T-helper 17 cell (primary cell): Measurements from ENCODE around the gene PTH2. TPM values are rescaled to one million over a fixed set of nuclear protein-coding genes. Genes with fewer than 3 reads are reported as not detected.
"Not testable (repeated sequence)": the region's sequence is repeated elsewhere in the genome, so short reads cannot be mapped to it uniquely, and the experiment has no call there.

Experiments used
- ATAC-seq: fragments of 150-1000 bp; cut with Tn5 transposase; 2 replicates; pipeline ENCODE4 v1.10.0; 2021; ENCODE audit warnings: mild to moderate bottlenecking, moderate library complexity
- DNase-seq, 3 donors: peaks; one replicate each; pipeline versions ENCODE4 v3.0.0 to v3.0.0-alpha.2; 2020 to 2021
- H3K9me3 ChIP-seq: one replicate; pipeline ENCODE4 v1.7.0; 2013; ENCODE audit warnings: low read length, mild to moderate bottlenecking; ENCODE audit not compliant: control insufficient read depth, poor library complexity, severe bottlenecking
- H3K27ac Mint-ChIP-seq: one replicate; pipeline ENCODE4 v1.8.0; 2022; ENCODE audit warnings: mild to moderate bottlenecking, moderate library complexity, mixed read lengths
- H3K27me3 Mint-ChIP-seq: one replicate; pipeline ENCODE4 v1.8.0; 2022; ENCODE audit warnings: mixed read lengths
- H3K36me3 Mint-ChIP-seq: one replicate; pipeline ENCODE4 v1.8.0; 2022; ENCODE audit warnings: low read depth, mixed read lengths
- H3K4me1 Mint-ChIP-seq: one replicate; pipeline ENCODE4 v1.8.0; 2022; ENCODE audit warnings: mild to moderate bottlenecking, mixed read lengths
- H3K4me3 Mint-ChIP-seq: one replicate; pipeline ENCODE4 v1.8.0; 2022; ENCODE audit warnings: mild to moderate bottlenecking, moderate library complexity, mixed read lengths
- total RNA-seq, 4 donors: library from RNA in 2 of 4; stranded (reverse) in 2 of 4; gene quantifications; one replicate each; pipeline ENCODE4 v1.2.3 and lab custom pipeline; 2022 to 2026

PTH2 gene
- total RNA-seq, 2 donors from 2014 or later, result not detected

DNA sequence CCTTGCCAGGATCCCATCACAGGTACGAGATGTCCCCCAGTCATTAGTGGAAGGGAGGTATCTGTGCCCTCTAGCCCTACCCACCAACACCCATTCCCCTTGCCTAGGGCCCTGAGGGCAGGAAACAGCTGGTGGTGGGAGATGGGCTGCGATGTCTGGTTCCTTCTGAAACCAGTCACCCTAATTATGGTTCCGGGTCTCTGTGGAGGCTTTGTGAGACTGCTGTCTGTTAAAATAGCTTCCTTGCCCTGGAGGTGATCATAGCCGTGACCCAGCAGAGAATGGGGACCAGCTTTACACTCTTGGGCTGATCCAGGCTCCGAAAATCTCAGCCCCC, 35.3 kb upstream of the PTH2 start:
- Mint-ChIP-seq H3K27ac (peak overlapping the region; percentile 90), H3K4me3 (peak overlapping the region; percentile 67), H3K36me3 (no peaks in the 10 kb centered on the region), H3K4me1 (peaks cover 20% of the 10 kb centered on the region), H3K27me3 (no peaks in the 10 kb centered on the region)
- DNase-seq (no peak), ATAC-seq (peak; percentile 32)
- H3K9me3 ChIP-seq, result no peaks in the 10 kb centered on the region

DNA sequence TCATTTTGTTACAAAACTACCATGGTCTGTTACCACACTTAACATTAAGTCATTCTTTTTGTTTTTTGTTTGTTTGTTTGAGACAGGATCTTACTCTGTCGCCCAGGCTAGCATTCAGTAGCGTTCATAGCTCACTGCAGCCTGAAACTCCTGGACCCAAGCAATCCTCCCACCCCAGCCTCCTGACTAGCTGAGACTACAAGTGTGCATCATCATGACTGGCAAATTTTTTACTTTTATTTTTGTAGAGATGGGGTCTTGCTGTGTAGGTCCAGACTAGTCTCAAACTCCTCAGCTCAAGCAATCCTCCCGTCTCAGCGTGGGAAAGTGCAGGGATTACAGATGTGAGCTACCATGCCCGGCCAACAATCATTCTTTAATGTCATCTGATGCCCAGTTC, 33.1 kb upstream of the PTH2 start:
- DNase-seq (no peak), ATAC-seq (no peak)
- no peaks in the 10 kb centered on the region for H3K9me3 ChIP-seq
- H3K4me1 Mint-ChIP-seq, result peaks cover 35% of the 10 kb centered on the region
- H3K36me3 Mint-ChIP-seq, result peaks cover 4% of the 10 kb centered on the region
- H3K27me3 Mint-ChIP-seq, result no peaks in the 10 kb centered on the region
- H3K4me3 Mint-ChIP-seq, result peak overlapping the region; percentile 55
- H3K27ac Mint-ChIP-seq, result peak overlapping the region; percentile 90

DNA sequence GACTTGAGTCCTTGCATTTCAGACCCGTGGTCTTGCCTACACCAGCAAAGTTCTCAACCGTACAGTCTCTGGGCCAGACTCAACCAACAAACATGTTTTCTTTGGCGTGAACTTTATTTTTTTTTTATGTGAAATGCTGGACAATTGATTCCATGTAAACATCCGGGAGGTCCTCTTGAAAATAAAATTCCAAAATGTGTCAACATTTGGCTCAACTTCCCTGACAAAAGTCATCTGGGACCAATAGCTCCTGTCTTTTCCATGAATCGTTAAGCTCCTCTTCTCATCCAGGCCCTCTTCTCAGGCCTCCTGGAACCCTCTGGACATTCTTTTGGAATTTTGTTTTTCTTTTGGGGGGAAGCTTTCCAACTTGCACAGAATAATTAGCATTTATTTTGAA, 32.5 kb upstream of the PTH2 start:
- ATAC-seq (no peak), DNase-seq (no peak)
- H3K27me3 Mint-ChIP-seq, result no peaks in the 10 kb centered on the region
- peaks cover 4% of the 10 kb centered on the region for H3K36me3 Mint-ChIP-seq
- no peaks in the 10 kb centered on the region for H3K9me3 ChIP-seq
- H3K4me1 Mint-ChIP-seq, result peaks cover 37% of the 10 kb centered on the region
- H3K27ac Mint-ChIP-seq, result peak overlapping the region; percentile 90
- H3K4me3 Mint-ChIP-seq, result no peak overlapping the region

DNA sequence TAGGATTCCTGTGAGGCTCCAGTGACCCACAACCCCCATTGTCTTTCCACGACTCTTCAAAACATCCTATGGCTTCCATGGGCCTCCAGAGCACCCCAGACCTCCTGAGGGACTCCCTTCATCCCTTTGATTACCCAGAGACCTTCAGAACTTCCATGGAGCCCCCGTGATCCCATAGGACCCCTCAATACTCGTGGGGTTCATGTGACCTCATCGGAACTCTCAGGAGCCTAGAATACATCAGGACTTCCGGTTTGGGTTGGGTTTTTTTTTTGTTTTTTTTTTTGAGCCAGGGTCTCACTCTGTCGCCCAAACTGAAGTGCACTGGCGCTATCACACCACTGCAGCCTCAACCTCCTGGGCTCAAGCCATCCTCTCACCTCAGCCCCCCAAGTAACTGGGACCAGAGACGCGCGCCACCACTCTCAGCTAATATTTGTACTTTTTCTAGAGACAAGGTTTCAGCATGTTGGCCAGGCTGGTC, 30.6 kb upstream of the PTH2 start:
- H3K27ac Mint-ChIP-seq, result peak overlapping the region; percentile 99
- H3K27me3 Mint-ChIP-seq, result no peaks in the 10 kb centered on the region
- ATAC-seq, result no peak
- H3K4me1 Mint-ChIP-seq, result peaks cover 45% of the 10 kb centered on the region
- no peaks in the 10 kb centered on the region for H3K9me3 ChIP-seq
- no peak for DNase-seq
- peak overlapping the region; percentile 96 for H3K4me3 Mint-ChIP-seq
- peaks cover 4% of the 10 kb centered on the region for H3K36me3 Mint-ChIP-seq

DNA sequence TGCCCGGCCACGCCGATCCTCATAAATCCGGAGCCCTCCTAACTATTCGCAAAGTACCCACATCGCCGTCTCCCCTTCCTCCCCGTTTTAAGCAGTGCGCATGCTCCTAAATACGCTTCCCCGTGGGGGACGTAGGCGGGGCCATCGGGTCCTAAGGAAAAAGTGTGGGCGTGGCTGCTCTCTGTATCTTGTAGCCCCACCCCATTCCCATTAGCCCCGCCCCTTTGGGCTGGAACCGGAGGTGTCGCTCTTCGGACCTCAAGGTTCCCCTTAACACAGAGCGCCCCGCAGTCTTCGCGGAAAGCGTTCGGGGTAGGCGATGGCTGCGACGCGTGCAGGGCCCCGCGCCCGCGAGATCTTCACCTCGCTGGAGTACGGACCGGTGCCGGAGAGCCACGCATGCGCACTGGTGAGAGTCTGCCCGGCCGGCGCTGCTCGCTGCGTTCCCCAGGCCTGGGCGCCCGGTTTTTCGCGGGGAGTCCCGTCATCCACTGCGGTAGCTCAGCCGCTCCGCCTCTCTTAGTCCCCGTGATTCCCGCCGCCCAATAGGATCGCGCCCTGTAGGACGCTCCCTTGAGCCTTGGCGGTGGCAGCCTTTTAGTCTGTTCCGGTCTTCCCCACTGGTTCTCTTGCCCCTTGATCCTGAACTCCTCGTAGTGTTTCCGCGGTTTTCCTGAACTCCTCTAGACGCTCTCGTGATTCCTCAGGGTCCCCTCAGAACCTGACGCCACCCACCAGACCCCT, 29.9 kb upstream of the PTH2 start, which contains the start of gene ALDH16A1:
TSS of gene ALDH16A1 (plus strand) at position 213 of the 744 bp plus-strand sequence. CDS start at position 320, 107 bp downstream.
- peak within 1 kb of the TSS; percentile 99 for H3K27ac Mint-ChIP-seq
- H3K36me3 Mint-ChIP-seq, result peaks cover 4% of the 10 kb centered on the region
- ATAC-seq (peak; percentile 87), DNase-seq (peak; percentile 97 to 98 (median 98))
- no peaks in the 10 kb centered on the region for H3K9me3 ChIP-seq
- peaks cover 48% of the 10 kb centered on the region for H3K4me1 Mint-ChIP-seq
- H3K4me3 Mint-ChIP-seq, result peak within 1 kb of the TSS; percentile 96
- H3K27me3 Mint-ChIP-seq, result no peaks in the 10 kb centered on the region

DNA sequence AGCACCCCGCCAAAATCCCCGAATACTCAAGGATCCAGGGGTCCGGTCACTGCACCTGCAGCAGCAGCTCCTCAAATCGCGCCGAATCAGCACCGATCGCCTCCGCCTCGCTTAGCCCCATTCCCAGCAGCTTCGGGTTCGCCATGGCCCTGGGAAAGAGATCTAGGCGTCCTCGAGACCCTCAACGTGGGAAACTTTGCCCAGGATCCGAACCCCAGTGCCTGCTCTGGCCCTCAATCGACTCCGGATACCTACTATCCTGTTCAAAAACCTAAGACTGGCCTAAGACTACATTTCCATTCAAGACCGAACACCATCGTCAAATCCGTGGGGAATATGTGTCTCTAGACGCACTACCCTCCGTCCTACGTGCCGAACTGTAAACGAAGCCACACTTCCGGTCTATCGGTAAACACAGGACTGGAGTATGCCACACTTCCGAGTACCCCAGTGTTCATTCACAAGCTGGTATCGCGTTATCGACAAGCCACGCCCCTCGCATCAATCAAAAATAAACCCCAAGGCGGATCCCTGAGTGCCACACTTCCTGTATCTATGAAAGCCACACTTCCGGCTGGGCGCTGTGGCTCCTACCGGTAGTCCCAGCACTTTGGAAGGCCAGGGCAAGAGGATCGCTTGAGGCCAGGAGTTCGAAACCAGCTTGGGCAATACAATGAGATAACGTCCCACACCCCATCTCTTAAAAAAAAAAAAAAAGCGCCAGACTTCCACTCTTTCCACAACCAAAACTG, 28.4 kb upstream of the PTH2 start, which contains the start of gene PIH1D1:
TSS of gene PIH1D1 (minus strand) at position 385 of the 752 bp plus-strand sequence. CDS start at position 145, 240 bp downstream.
- Mint-ChIP-seq H3K4me3 (peak within 1 kb of the TSS; percentile 99), H3K36me3 (peaks cover 4% of the 10 kb centered on the region), H3K27me3 (no peaks in the 10 kb centered on the region), H3K27ac (peak within 1 kb of the TSS; percentile 99), H3K4me1 (peaks cover 42% of the 10 kb centered on the region)
- ATAC-seq (peak; percentile 62), DNase-seq (peak; percentile 75 to 87 (median 83))
- no peaks in the 10 kb centered on the region for H3K9me3 ChIP-seq

DNA sequence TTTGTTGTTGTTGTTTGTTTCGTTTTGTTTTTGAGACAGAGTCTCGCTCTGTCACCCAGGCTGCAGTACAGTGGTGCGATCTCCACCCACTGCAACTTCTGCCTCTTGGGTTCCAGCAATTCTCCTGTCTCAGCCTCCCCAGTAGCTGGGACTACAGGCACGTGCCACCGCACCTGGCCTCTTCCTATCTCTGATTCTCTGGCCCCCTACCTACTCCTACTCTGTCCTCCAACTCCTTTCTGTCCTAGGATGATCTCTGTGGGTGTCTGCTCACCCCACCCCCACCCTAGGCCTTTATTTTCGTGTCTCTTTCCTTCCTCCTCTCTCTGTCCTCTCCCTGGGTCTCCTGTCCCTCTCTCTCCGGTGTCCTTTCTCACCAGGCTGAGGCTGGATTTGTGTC, 27.2 kb upstream of the PTH2 start:
- peaks cover 4% of the 10 kb centered on the region for H3K36me3 Mint-ChIP-seq
- DNase-seq, result no peak
- peak overlapping the region; percentile 99 for H3K4me3 Mint-ChIP-seq
- no peaks in the 10 kb centered on the region for H3K27me3 Mint-ChIP-seq
- no peak for ATAC-seq
- peaks cover 42% of the 10 kb centered on the region for H3K4me1 Mint-ChIP-seq
- peak overlapping the region; percentile 99 for H3K27ac Mint-ChIP-seq
- no peaks in the 10 kb centered on the region for H3K9me3 ChIP-seq

DNA sequence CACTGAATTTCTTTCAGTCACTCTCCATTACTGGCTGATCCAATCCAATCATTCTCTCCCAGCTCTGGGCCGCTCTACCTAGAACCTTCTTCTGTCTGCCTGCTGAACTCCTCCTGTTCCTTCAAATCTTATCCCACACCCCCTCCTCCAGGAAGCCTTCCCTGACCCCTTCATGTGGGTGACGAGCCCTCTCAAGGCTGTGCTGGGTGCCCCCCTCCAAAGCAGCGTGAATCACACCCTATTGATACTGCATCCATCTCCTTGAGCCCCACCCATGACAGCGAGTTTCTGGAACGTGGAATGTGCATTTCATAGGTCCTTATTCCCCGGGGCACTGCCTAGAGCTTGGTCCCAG, 25.2 kb upstream of the PTH2 start:
- no peaks in the 10 kb centered on the region for H3K9me3 ChIP-seq
- Mint-ChIP-seq H3K4me3 (no peak overlapping the region), H3K27me3 (no peaks in the 10 kb centered on the region), H3K27ac (peak overlapping the region; percentile 95), H3K36me3 (peaks cover 4% of the 10 kb centered on the region), H3K4me1 (peaks cover 45% of the 10 kb centered on the region)
- DNase-seq, result no peak
- ATAC-seq, result no peak

DNA sequence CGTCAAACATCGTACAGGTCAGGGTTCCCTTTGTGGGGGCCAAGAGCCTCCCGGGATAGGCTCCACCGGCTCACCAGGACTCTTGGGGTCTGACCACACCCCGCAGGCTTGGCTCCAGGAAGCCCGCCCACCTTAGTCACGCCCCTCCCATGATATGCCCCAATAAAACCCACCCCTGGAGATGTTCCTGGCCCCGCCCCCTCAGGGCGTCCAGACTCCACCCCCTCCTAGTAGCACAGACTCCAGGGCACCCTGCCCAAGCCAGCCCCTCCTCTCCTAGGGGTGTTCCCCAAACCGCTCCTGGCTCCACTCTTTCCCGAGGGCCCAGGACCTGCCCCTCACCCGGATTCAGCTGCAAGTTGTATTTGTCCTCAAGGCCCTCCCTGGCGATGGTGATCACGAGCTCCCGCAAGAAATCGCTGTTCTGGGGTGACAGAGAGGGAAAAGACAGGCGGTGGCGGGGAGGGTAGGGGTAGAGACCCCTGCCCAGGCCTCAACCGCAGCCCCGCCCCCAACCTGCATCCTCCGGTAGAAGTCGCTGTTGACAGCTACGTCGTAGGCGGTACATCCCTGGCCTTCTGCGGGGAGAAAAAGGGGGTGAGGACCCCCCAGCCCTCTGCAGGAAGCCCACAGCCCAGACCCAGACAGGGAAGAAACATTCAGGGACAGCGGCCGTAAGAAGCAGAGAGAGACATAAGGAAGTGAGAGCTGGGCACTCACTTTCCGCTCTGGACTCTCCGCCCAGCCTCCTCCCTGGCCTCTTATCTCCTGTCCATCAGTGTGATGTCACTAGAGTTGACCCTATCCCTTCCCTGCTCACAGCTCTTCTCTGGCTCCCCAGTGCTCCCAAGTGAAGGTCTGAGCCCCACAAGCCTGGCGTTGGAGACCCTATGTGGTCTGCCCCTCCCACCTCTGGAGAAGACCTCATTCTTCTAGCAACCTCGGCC, 24.5 kb upstream of the PTH2 start:
- Mint-ChIP-seq H3K36me3 (peaks cover 4% of the 10 kb centered on the region), H3K4me3 (no peak overlapping the region), H3K4me1 (peaks cover 40% of the 10 kb centered on the region), H3K27ac (peak overlapping the region; percentile 95), H3K27me3 (no peaks in the 10 kb centered on the region)
- no peak for DNase-seq
- no peak for ATAC-seq
- no peaks in the 10 kb centered on the region for H3K9me3 ChIP-seq

DNA sequence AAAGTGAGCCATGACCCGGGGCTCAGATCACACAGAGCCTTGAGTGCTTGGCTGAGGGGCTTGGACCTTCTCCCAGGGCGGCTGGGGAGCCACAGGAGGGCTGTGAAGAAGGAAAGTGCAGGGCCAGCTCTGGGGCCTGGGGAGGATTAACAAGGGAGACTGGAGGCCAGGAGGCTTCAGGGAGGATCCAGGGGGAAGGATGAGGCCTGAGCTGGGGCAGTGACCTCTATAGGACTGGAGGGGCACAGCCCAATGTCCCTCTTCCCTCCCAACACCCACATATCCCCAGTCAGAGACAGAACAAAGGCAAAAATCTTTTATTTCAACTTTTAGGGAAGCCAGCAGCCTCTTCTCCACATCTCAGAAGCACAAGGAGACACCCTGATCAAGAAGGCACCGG, 22.8 kb upstream of the PTH2 start:
- H3K36me3 Mint-ChIP-seq, result peaks cover 6% of the 10 kb centered on the region
- H3K9me3 ChIP-seq, result no peaks in the 10 kb centered on the region
- ATAC-seq (no peak), DNase-seq (no peak)
- no peak overlapping the region for H3K4me3 Mint-ChIP-seq
- peak overlapping the region; percentile 62 for H3K27ac Mint-ChIP-seq
- H3K27me3 Mint-ChIP-seq, result peaks cover 13% of the 10 kb centered on the region
- H3K4me1 Mint-ChIP-seq, result peaks cover 41% of the 10 kb centered on the region

DNA sequence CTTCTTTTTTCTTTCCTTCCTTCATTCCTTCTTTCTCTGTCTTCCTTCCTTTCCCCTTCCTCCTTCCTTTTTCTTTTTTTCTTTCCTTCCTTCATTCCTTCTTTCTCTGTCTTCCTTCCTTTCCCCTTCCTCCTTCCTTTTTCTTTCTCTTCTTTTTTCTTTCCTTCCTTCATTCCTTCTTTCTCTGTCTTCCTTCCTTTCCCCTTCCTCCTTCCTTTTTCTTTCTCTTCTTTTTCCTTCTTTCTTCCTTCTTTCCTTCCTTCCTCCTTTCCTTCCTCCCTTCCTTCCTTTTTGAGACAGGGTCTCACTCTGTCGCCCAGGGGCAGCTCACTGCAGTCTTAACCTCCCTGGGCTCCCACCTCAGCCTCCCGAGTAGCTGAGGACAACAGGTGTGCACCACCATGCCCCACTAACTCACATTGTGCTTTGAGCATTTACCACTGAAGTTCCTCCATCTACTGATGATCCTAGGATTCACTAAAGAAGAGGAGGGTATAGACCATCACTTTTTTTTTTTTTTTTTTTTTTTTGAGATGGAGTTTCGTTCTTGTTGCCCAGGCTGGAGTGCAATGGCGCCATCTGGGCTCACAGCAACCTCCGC, 21.0 kb upstream of the PTH2 start:
- H3K4me3 Mint-ChIP-seq, result peak overlapping the region; percentile 85
- not testable (repeated sequence) for DNase-seq, H3K36me3 Mint-ChIP-seq, H3K9me3 ChIP-seq, ATAC-seq
- H3K27me3 Mint-ChIP-seq, result peaks cover 31% of the 10 kb centered on the region
- peaks cover 36% of the 10 kb centered on the region for H3K4me1 Mint-ChIP-seq
- peak overlapping the region; percentile 91 for H3K27ac Mint-ChIP-seq

DNA sequence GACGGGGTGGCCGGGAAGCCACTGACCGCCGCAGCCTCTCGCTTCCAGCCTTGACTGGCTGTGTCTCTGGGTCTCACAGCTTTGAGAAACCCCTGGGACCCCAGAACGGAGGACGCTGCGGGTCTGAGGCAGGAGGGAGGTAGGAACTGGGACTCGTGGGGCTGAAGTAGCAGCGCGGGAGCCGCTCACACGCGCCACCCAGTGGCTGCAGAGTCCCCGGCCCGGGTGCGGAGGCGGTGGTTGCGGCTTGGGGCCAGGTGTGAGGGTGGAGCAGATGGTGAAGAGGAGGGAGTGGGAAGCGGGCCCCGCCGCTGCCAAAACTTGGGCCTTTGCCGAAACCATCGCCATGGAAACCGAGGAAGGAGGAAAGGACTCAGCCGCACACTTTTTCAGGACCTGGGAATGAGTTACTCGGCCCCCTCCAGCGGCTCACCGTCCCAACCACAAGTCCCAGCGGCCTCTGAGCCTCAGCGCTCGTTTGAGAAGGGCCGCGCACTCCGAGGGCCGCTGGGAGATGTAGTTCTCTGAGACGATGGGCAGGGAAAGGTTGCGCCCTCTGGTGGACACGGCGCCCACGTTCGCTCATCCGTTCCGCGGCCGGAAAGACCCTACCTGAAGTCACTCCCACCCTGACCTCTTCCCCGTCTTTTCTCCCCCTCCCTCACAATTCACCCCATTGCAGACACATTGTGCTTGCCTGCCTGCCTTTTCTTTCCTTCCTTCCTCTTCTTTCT, 20.3 kb upstream of the PTH2 start:
- peaks cover 9% of the 10 kb centered on the region for H3K36me3 Mint-ChIP-seq
- DNase-seq (peak; percentile 86 to 91 (median 88)), ATAC-seq (peak; percentile 92)
- H3K4me1 Mint-ChIP-seq, result peaks cover 36% of the 10 kb centered on the region
- H3K27me3 Mint-ChIP-seq, result peaks cover 38% of the 10 kb centered on the region
- H3K27ac Mint-ChIP-seq, result peak overlapping the region; percentile 91
- peak overlapping the region; percentile 85 for H3K4me3 Mint-ChIP-seq
- no peaks in the 10 kb centered on the region for H3K9me3 ChIP-seq
